HepG2 (cell line): ENCODE results near the gene CEP104. TPM values are rescaled to one million over a fixed set of nuclear protein-coding genes. Genes with fewer than 3 reads are reported as not detected.

ENCODE experiments used
- CEBPG ChIP-seq: IDR thresholded peaks from 2 replicates; pipeline ENCODE4 v1.6.1; 2016
- KLF11 ChIP-seq: IDR thresholded peaks from 2 replicates; pipeline ENCODE4 v1.6.1; 2016; ENCODE audit warnings: missing compliant biosample characterization
- NFIC ChIP-seq: IDR thresholded peaks from 2 replicates; pipeline ENCODE4 v1.6.1; 2012; ENCODE audit warnings: mild to moderate bottlenecking, low read length, inconsistent platforms
- NFYC ChIP-seq: IDR thresholded peaks from 2 replicates; pipeline ENCODE4 v1.6.1; 2016; ENCODE audit warnings: missing genetic modification reagents, missing compliant biosample characterization
- SMARCC2 ChIP-seq: fragments of 450-650 bp; IDR thresholded peaks from 2 replicates; pipeline ENCODE4 v1.6.1; 2017; ENCODE audit warnings: antibody characterized with exemption, mild to moderate bottlenecking
- SOX5 ChIP-seq: IDR thresholded peaks from 2 replicates; pipeline ENCODE4 v1.6.1; 2016; ENCODE audit warnings: borderline replicate concordance
- TCF7L2 ChIP-seq: IDR thresholded peaks from 2 replicates; pipeline ENCODE4 v1.6.1; 2011; ENCODE audit warnings: mild to moderate bottlenecking, low read depth, low read length, moderate library complexity
- U2AF2 ChIP-seq: fragments of 200-400 bp; formaldehyde crosslinking; IDR thresholded peaks from 2 replicates; pipeline ENCODE4 v1.6.1; 2017; ENCODE audit warnings: low read depth, mild to moderate bottlenecking, low read length
- ZBTB1 ChIP-seq: sonication (generic); formaldehyde crosslinking; IDR thresholded peaks from 2 replicates; pipeline ENCODE4 v1.4.0; 2020; ENCODE audit warnings: missing genetic modification reagents, borderline replicate concordance
- ZBTB21 ChIP-seq: sonication (generic); formaldehyde crosslinking; IDR thresholded peaks from 2 replicates; pipeline ENCODE4 v1.4.0; 2020; ENCODE audit warnings: missing genetic modification reagents
- ZBTB8A ChIP-seq: sonication (generic); formaldehyde crosslinking; IDR thresholded peaks from 2 replicates; pipeline ENCODE4 v1.4.0; 2020; ENCODE audit warnings: mild to moderate bottlenecking, low read depth, missing genetic modification reagents, borderline replicate concordance
- ZFY ChIP-seq: sonication (generic); formaldehyde crosslinking; IDR thresholded peaks from 2 replicates; pipeline ENCODE4 v1.4.0; 2020; ENCODE audit warnings: missing genetic modification reagents
- ZIK1 ChIP-seq: sonication (generic); formaldehyde crosslinking; IDR thresholded peaks from 2 replicates; pipeline ENCODE4 v1.5.0; 2020; ENCODE audit warnings: mild to moderate bottlenecking, low read depth, missing genetic modification reagents, borderline replicate concordance
- ZNF337 ChIP-seq: sonication (generic); formaldehyde crosslinking; IDR thresholded peaks from 2 replicates; pipeline ENCODE4 v1.5.1; 2020; ENCODE audit warnings: missing genetic modification reagents, low read depth, mild to moderate bottlenecking, borderline replicate concordance
- ZNF354B ChIP-seq: sonication (generic); formaldehyde crosslinking; IDR thresholded peaks from 2 replicates; pipeline ENCODE4 v1.8.0; 2022; ENCODE audit warnings: mild to moderate bottlenecking, missing genetic modification reagents
- ZNF816 ChIP-seq: sonication (generic); formaldehyde crosslinking; IDR thresholded peaks from 2 replicates; pipeline ENCODE4 v1.8.0; 2022; ENCODE audit warnings: missing genetic modification reagents, mild to moderate bottlenecking, borderline replicate concordance
- polyA plus RNA-seq, 8 experiments: library from polyadenylated mRNA; depleted of rRNA in 3 of 8; stranded (reverse) in 7 of 8; unstranded in 1 of 8; fragments of >200 nt; fragmentation: Illumina TruSeq in 4 of 8; extraction: Trizol in 4 of 8; gene quantifications; 2 replicates each; pipeline versions ENCODE4 v1.2.1 to v1.2.3, GENCODE V29; 2011 to 2016; ENCODE audit warnings: low read depth in 4 of 8, missing spikeins in 1 of 8, mixed read lengths in 1 of 8; ENCODE audit not compliant: insufficient read depth in 1 of 8
- total RNA-seq, 5 experiments: library from RNA; depleted of rRNA; stranded (reverse); fragments of >200 nt; fragmentation: Illumina TruSeq; extraction: Trizol; gene quantifications; 2 replicates each; pipeline ENCODE4 v1.2.3, GENCODE V29; 2016; ENCODE audit warnings: low read depth in 1 of 5
- TF ChIP-seq, protein P1 (sequence below), 2 experiments: sonication (generic) in 1 of 2; formaldehyde crosslinking in 1 of 2; IDR thresholded peaks; 2 replicates each; pipeline versions ENCODE4 v1.6.1 to v1.9.0; 2014 to 2022; ENCODE audit warnings: antibody characterized with exemption in 1 of 2, borderline replicate concordance in 1 of 2, inconsistent platforms in 1 of 2, low read depth in 1 of 2, missing genetic modification reagents in 1 of 2
- TF ChIP-seq, protein P2 (sequence below): sonication (generic); formaldehyde crosslinking; IDR thresholded peaks from 2 replicates; pipeline ENCODE4 v1.5.1; 2020; ENCODE audit warnings: missing genetic modification reagents, mild to moderate bottlenecking, borderline replicate concordance
- TF ChIP-seq, protein P3 (sequence below): sonication (generic); formaldehyde crosslinking; IDR thresholded peaks from 2 replicates; pipeline ENCODE4 v1.4.0; 2020; ENCODE audit warnings: missing genetic modification reagents; ENCODE audit errors: not compliant biosample characterization
- TF ChIP-seq, protein P4 (sequence below): sonication (generic); formaldehyde crosslinking; conservative IDR thresholded peaks from 2 replicates; pipeline ENCODE4 v1.4.0; 2020; ENCODE audit warnings: missing genetic modification reagents

CEP104 gene
- total and polyA plus RNA-seq, 2 of the 13 experiments (the other 11 are each of a cell fraction or from before 2014, with no cell fraction given): 20.4 to 30.1 TPM

DNA sequence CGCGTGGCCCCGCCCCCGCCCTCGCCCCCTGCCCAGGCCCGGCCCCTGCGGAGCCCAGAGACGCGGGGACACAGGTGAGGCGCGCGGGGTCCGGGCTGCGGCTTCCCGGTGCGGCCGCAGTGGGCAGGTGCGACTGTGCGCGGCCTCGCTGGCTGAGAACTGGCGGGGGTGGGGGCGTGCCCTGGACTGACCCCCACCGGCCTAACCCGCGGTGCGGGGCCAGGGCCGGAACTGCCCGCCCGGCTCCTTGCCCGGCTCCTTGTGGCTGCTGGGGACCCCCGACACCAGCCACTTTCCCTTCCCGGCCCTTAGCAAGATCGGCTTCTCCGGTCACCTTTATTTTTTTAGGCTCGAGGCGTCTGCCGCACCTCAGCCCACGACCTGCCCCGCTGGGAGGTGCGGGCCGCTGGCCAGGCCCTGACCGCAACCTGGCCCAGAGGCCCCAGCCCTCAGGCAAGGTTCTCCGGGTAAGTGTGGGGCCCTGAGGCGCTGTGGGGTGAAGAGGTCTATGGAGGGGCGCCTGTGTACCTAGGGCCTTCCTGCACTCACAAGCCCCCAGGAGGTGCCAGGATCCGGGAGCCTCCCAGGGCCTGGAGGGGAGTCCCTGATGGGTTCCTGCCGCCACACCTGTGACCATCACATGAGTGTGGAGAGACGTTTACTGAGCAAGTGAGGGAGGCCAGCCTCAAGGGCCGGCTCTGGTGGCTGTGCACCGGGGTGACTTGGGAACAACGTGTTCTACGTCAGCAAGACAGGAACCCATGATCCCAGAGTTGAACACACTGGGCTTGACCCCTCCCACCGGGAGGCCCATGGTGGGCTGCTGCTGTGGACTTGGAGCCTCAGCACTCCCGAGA lies 84.1 kb downstream of the CEP104 start, which contains the start of gene SMIM1 (continued):
- TF ChIP-seq, protein P1, sequence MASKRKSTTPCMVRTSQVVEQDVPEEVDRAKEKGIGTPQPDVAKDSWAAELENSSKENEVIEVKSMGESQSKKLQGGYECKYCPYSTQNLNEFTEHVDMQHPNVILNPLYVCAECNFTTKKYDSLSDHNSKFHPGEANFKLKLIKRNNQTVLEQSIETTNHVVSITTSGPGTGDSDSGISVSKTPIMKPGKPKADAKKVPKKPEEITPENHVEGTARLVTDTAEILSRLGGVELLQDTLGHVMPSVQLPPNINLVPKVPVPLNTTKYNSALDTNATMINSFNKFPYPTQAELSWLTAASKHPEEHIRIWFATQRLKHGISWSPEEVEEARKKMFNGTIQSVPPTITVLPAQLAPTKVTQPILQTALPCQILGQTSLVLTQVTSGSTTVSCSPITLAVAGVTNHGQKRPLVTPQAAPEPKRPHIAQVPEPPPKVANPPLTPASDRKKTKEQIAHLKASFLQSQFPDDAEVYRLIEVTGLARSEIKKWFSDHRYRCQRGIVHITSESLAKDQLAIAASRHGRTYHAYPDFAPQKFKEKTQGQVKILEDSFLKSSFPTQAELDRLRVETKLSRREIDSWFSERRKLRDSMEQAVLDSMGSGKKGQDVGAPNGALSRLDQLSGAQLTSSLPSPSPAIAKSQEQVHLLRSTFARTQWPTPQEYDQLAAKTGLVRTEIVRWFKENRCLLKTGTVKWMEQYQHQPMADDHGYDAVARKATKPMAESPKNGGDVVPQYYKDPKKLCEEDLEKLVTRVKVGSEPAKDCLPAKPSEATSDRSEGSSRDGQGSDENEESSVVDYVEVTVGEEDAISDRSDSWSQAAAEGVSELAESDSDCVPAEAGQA (IDR thresholded peaks at IDR 0.05; ENCODE audit: low read depth): peak; percentile 63; the same call in 1 of the 2 replicates
- TF ChIP-seq, protein P1 (CRISPR knock-in tag; IDR thresholded peaks at IDR 0.05; ENCODE audit: borderline replicate concordance): no peak
- TF ChIP-seq ZBTB21 (CRISPR knock-in tag): peak; percentile 79
- no peak for TF ChIP-seq NFYC (CRISPR knock-in tag)
- TF ChIP-seq, protein P2, sequence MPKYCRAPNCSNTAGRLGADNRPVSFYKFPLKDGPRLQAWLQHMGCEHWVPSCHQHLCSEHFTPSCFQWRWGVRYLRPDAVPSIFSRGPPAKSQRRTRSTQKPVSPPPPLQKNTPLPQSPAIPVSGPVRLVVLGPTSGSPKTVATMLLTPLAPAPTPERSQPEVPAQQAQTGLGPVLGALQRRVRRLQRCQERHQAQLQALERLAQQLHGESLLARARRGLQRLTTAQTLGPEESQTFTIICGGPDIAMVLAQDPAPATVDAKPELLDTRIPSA (CRISPR knock-in tag): no peak
- TF ChIP-seq, protein P3, sequence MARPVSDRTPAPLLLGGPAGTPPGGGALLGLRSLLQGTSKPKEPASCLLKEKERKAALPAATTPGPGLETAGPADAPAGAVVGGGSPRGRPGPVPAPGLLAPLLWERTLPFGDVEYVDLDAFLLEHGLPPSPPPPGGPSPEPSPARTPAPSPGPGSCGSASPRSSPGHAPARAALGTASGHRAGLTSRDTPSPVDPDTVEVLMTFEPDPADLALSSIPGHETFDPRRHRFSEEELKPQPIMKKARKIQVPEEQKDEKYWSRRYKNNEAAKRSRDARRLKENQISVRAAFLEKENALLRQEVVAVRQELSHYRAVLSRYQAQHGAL (CRISPR knock-in tag): no peak
- TF ChIP-seq ZBTB8A (CRISPR knock-in tag): no peak
- TF ChIP-seq ZNF816 (CRISPR knock-in tag): no peak
- no peak for TF ChIP-seq ZBTB1 (CRISPR knock-in tag)
- no peak for TF ChIP-seq ZIK1 (CRISPR knock-in tag)
- TF ChIP-seq KLF11: no peak
- TF ChIP-seq U2AF2: no peak
- no peak for TF ChIP-seq CEBPG (CRISPR knock-in tag)
- TF ChIP-seq ZNF354B (CRISPR knock-in tag): no peak
- TF ChIP-seq SMARCC2: no peak
- peak; percentile 63 for TF ChIP-seq ZFY (CRISPR knock-in tag)
- no peak for TF ChIP-seq TCF7L2
- 0 out of 2 replicates have a peak, but pooled peaks have one; percentile 2 for TF ChIP-seq ZNF337 (CRISPR knock-in tag)
- TF ChIP-seq, protein P4, sequence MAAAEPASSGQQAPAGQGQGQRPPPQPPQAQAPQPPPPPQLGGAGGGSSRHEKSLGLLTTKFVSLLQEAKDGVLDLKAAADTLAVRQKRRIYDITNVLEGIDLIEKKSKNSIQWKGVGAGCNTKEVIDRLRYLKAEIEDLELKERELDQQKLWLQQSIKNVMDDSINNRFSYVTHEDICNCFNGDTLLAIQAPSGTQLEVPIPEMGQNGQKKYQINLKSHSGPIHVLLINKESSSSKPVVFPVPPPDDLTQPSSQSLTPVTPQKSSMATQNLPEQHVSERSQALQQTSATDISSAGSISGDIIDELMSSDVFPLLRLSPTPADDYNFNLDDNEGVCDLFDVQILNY (CRISPR knock-in tag): no peak
- TF ChIP-seq NFIC: no peak
- TF ChIP-seq SOX5: no peak
